K562 (cell line): ENCODE results near the gene GMEB1. TPM values are rescaled to one million over a fixed set of nuclear protein-coding genes. Genes with fewer than 3 reads are reported as not detected.

Experiments used
- ASH1L ChIP-seq: fragments of 450-650 bp; IDR thresholded peaks from 2 replicates; pipeline ENCODE4 v1.6.1; 2018; ENCODE audit warnings: borderline replicate concordance, mild to moderate bottlenecking, low read depth; ENCODE audit not compliant: partially characterized antibody
- BMI1 ChIP-seq: fragments of 150-350 bp; IDR thresholded peaks from 2 replicates; pipeline ENCODE4 v1.6.1; 2014; ENCODE audit warnings: low read length
- CBX8 ChIP-seq: fragments of 200-600 bp; sonication (generic); IDR thresholded peaks from 2 replicates; pipeline ENCODE4 v1.6.1; 2012; ENCODE audit warnings: borderline replicate concordance, mixed run types, low read depth, mild to moderate bottlenecking, moderate library complexity, mixed read lengths, low read length, control low read depth, inconsistent platforms; ENCODE audit not compliant: poor library complexity, severe bottlenecking; ENCODE audit errors: extremely low read depth
- CCNT2 ChIP-seq: IDR thresholded peaks from 2 replicates; pipeline ENCODE4 v1.6.1; 2011; ENCODE audit warnings: borderline replicate concordance, low read depth, mild to moderate bottlenecking, moderate library complexity, mixed read lengths, low read length; ENCODE audit not compliant: insufficient read length; ENCODE audit errors: extremely low read depth
- DDX20 ChIP-seq: fragments of 450-650 bp; IDR thresholded peaks from 2 replicates; pipeline ENCODE4 v1.6.1; 2016; ENCODE audit warnings: missing genetic modification characterization, low read depth, mild to moderate bottlenecking, missing compliant biosample characterization, moderate library complexity
- FOXJ3 ChIP-seq: sonication (generic); formaldehyde crosslinking; IDR thresholded peaks from 2 replicates; pipeline ENCODE4 v1.4.0; 2020; ENCODE audit warnings: mild to moderate bottlenecking, missing genetic modification reagents
- HDAC6 ChIP-seq: IDR thresholded peaks from 2 replicates; pipeline ENCODE4 v1.6.1; 2012; ENCODE audit warnings: low read depth, mild to moderate bottlenecking, control low read depth, inconsistent platforms, low read length, moderate library complexity
- MED1 ChIP-seq: sonication (generic); formaldehyde crosslinking; IDR thresholded peaks from 2 replicates; pipeline ENCODE4 v1.8.1; 2023; ENCODE audit warnings: missing genetic modification reagents, borderline replicate concordance
- NONO ChIP-seq, 2 experiments: fragments of 200-400 bp in 1 of 2; fragments of 450-650 bp in 1 of 2; formaldehyde crosslinking in 1 of 2; IDR thresholded peaks; 2 replicates each; pipeline ENCODE4 v1.6.1; 2017; ENCODE audit warnings: low read depth in 2 of 2, mild to moderate bottlenecking in 2 of 2, moderate library complexity in 2 of 2, low read length in 1 of 2
- OTX1 ChIP-seq: fragments of 450-650 bp; formaldehyde crosslinking; IDR thresholded peaks from 2 replicates; pipeline ENCODE4 v1.4.0; 2022; ENCODE audit warnings: mild to moderate bottlenecking
- TARDBP ChIP-seq: fragments of 450-650 bp; IDR thresholded peaks from 2 replicates; pipeline ENCODE4 v1.6.1; 2016
- ZC3H8 ChIP-seq: fragments of 450-650 bp; IDR thresholded peaks from 2 replicates; pipeline ENCODE4 v1.6.1; 2017
- ZNF263 ChIP-seq: sonication (generic); formaldehyde crosslinking; IDR thresholded peaks from 2 replicates; pipeline ENCODE4 v1.8.0; 2022; ENCODE audit warnings: mild to moderate bottlenecking, missing genetic modification reagents, borderline replicate concordance
- ZNF695 ChIP-seq: fragments of 450-650 bp; formaldehyde crosslinking; IDR thresholded peaks from 2 replicates; pipeline ENCODE4 v1.4.0; 2020; ENCODE audit warnings: mild to moderate bottlenecking, moderate library complexity
- ZNF75A ChIP-seq: fragments of 450-650 bp; formaldehyde crosslinking; IDR thresholded peaks from 2 replicates; pipeline ENCODE4 v1.4.0; 2020; ENCODE audit warnings: mild to moderate bottlenecking
- ZNF780A ChIP-seq: fragments of 250-450 bp; sonication (Bioruptor Pico); IDR thresholded peaks from 2 replicates; pipeline ENCODE4 v1.5.0; 2021; ENCODE audit warnings: mild to moderate bottlenecking
- polyA plus RNA-seq, 8 experiments: library from polyadenylated mRNA; depleted of rRNA in 4 of 8; stranded (reverse) in 5 of 8; unstranded in 3 of 8; fragments of >200 nt; fragmentation: Nextera tagmentation in 2 of 8; fragmentation: Illumina TruSeq in 1 of 8; extraction: Ambion mirVana in 2 of 8; extraction: Trizol in 1 of 8; gene quantifications; 2 replicates each; pipeline versions ENCODE4 v1.2.1 to v1.2.3, GENCODE V29; 2011 to 2014; ENCODE audit warnings: inconsistent platforms in 1 of 8, missing spikeins in 1 of 8
- total RNA-seq, 7 experiments: library from RNA; depleted of rRNA in 6 of 7; stranded (reverse); fragments of >200 nt in 6 of 7; fragmentation: Illumina TruSeq in 2 of 7; extraction: Trizol in 2 of 7; gene quantifications; 2 replicates each; pipeline versions ENCODE4 v1.2.1 to v1.2.3, GENCODE V29; 2011 to 2021; ENCODE audit warnings: low replicate concordance in 1 of 7
- TF ChIP-seq, protein P1 (sequence below): sonication (generic); formaldehyde crosslinking; IDR thresholded peaks from 2 replicates; pipeline ENCODE4 v1.8.1; 2023; ENCODE audit warnings: mild to moderate bottlenecking, missing genetic modification reagents
- TF ChIP-seq, protein P2 (sequence below): fragments of 450-650 bp; formaldehyde crosslinking; IDR thresholded peaks from 2 replicates; pipeline ENCODE4 v1.4.0; 2020; ENCODE audit warnings: mild to moderate bottlenecking, mixed read lengths
- TF ChIP-seq, protein P3 (sequence below), 2 experiments: IDR thresholded peaks; 2 replicates each; pipeline ENCODE4 v1.6.1; 2011; ENCODE audit warnings: borderline replicate concordance in 1 of 2, control low read depth in 1 of 2, low read depth in 1 of 2, low read length in 1 of 2, mild to moderate bottlenecking in 1 of 2, mixed read lengths in 1 of 2, moderate library complexity in 1 of 2; ENCODE audit not compliant: insufficient read depth in 1 of 2, insufficient read length in 1 of 2, poor library complexity in 1 of 2, severe bottlenecking in 1 of 2; ENCODE audit errors: extremely low read depth in 1 of 2
- TF ChIP-seq, protein P4 (sequence below): fragments of 250-450 bp; sonication (Bioruptor Pico); IDR thresholded peaks from 2 replicates; pipeline ENCODE4 v1.5.0; 2020; ENCODE audit warnings: mild to moderate bottlenecking

Gene GMEB1
- total and polyA plus RNA-seq, 9 of the 15 experiments (the other 6 are each of a cell fraction or from before 2014, with no cell fraction given) = 6.6 to 17.5 (median 8.5) TPM

DNA sequence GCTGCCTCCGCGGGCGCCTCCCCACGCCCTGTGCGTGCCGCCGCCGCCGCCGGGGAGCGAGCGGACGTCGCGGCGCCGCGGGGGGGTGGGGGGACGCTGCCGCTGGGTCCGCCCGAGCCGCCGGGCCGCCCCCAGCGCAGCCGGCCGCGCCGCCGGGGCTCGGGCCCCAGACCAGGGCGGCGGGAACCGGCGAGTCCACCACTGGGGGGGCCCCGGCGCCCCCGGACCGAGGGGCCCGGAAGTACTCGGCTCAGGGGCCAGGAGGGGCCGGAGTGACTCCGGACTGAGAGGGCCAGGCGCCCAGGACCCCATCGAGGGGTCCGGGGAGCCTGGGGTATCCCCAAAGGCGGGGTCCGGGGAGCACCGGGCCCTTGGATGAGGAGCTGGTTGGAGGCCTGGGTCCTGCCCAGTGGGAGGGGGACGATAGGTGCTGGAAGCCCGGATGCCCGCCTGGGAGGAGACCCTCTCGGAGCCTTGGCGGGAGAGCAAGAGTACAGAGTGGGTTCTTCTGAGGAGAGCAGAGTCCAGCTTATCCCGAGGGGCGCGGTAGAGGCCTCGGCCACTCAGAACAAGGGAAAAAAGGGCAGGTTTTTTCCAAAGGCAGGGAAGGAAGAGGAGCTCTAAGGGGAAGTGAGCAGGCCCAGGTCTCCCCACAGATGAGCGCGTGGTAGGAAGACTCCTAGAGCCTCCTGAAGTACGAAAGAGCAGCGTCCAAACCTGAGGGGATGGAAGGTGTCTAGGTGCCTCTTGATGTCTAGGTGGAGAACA is 556 bp downstream of the GMEB1 start (continued):
- TF ChIP-seq OTX1 (CRISPR knock-in tag) (no peak), DDX20 (tag) (no peak), NONO (IDR thresholded peaks at IDR 0.05; ENCODE audit: low read depth in 2 of 2, low read length in 1 of 2) (0 out of 4 replicates have a peak, but pooled peaks of 1 of the 2 experiments have one; percentile 43), HDAC6 (no peak), BMI1 (no peak), ZNF75A (no peak), CCNT2 (peak; percentile 58), ASH1L (no peak), ZNF695 (CRISPR knock-in tag) (no peak), ZNF780A (CRISPR knock-in tag) (no peak), MED1 (CRISPR knock-in tag) (no peak), FOXJ3 (CRISPR knock-in tag) (no peak), CBX8 (no peak), ZC3H8 (no peak), TARDBP (no peak), ZNF263 (CRISPR knock-in tag) (peak; percentile 36; the same call in 1 of the 2 replicates)
- TF ChIP-seq, protein P1, sequence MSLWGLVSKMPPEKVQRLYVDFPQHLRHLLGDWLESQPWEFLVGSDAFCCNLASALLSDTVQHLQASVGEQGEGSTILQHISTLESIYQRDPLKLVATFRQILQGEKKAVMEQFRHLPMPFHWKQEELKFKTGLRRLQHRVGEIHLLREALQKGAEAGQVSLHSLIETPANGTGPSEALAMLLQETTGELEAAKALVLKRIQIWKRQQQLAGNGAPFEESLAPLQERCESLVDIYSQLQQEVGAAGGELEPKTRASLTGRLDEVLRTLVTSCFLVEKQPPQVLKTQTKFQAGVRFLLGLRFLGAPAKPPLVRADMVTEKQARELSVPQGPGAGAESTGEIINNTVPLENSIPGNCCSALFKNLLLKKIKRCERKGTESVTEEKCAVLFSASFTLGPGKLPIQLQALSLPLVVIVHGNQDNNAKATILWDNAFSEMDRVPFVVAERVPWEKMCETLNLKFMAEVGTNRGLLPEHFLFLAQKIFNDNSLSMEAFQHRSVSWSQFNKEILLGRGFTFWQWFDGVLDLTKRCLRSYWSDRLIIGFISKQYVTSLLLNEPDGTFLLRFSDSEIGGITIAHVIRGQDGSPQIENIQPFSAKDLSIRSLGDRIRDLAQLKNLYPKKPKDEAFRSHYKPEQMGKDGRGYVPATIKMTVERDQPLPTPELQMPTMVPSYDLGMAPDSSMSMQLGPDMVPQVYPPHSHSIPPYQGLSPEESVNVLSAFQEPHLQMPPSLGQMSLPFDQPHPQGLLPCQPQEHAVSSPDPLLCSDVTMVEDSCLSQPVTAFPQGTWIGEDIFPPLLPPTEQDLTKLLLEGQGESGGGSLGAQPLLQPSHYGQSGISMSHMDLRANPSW (CRISPR knock-in tag) = no peak
- TF ChIP-seq, protein P2, sequence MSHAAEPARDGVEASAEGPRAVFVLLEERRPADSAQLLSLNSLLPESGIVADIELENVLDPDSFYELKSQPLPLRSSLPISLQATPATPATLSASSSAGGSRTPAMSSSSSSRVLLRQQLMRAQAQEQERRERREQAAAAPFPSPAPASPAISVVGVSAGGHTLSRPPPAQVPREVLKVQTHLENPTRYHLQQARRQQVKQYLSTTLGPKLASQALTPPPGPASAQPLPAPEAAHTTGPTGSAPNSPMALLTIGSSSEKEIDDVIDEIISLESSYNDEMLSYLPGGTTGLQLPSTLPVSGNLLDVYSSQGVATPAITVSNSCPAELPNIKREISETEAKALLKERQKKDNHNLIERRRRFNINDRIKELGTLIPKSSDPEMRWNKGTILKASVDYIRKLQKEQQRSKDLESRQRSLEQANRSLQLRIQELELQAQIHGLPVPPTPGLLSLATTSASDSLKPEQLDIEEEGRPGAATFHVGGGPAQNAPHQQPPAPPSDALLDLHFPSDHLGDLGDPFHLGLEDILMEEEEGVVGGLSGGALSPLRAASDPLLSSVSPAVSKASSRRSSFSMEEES (CRISPR knock-in tag) = no peak
- TF ChIP-seq, protein P3, sequence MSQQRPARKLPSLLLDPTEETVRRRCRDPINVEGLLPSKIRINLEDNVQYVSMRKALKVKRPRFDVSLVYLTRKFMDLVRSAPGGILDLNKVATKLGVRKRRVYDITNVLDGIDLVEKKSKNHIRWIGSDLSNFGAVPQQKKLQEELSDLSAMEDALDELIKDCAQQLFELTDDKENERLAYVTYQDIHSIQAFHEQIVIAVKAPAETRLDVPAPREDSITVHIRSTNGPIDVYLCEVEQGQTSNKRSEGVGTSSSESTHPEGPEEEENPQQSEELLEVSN (IDR thresholded peaks at IDR 0.05; ENCODE audit: borderline replicate concordance in 1 of 2, extremely low read depth in 1 of 2, insufficient read depth in 1 of 2, insufficient read length in 1 of 2, low read depth in 1 of 2, low read length in 1 of 2, poor library complexity in 1 of 2, severe bottlenecking in 1 of 2) = peak in 1 of 2 experiments; percentile 10
- TF ChIP-seq, protein P4, sequence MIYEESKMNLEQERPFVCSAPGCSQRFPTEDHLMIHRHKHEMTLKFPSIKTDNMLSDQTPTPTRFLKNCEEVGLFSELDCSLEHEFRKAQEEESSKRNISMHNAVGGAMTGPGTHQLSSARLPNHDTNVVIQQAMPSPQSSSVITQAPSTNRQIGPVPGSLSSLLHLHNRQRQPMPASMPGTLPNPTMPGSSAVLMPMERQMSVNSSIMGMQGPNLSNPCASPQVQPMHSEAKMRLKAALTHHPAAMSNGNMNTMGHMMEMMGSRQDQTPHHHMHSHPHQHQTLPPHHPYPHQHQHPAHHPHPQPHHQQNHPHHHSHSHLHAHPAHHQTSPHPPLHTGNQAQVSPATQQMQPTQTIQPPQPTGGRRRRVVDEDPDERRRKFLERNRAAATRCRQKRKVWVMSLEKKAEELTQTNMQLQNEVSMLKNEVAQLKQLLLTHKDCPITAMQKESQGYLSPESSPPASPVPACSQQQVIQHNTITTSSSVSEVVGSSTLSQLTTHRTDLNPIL = no peak
